Osteoblast (primary cell): ENCODE results near the gene TRIM14. TPM values are rescaled to one million over a fixed set of nuclear protein-coding genes. Genes with fewer than 3 reads are reported as not detected.

ENCODE experiments used
- DNase-seq: peaks from one replicate; pipeline ENCODE4 v3.0.0; 2011; ENCODE audit warnings: low spot score, mixed read lengths; ENCODE audit not compliant: insufficient read length; ENCODE audit errors: missing footprints
- H2AFZ ChIP-seq: 2 replicates; pipeline ENCODE4 v1.6.0; 2011; ENCODE audit warnings: mild to moderate bottlenecking, low read length
- H3K27ac ChIP-seq: 2 replicates; pipeline ENCODE4 v1.5.1; 2011; ENCODE audit warnings: mild to moderate bottlenecking, low read depth, low read length, moderate library complexity
- H3K27me3 ChIP-seq: 2 replicates; pipeline ENCODE4 v1.6.0; 2012; ENCODE audit warnings: mild to moderate bottlenecking, control low read depth, inconsistent platforms, low read length, moderate library complexity; ENCODE audit not compliant: insufficient read depth
- H3K36me3 ChIP-seq: 2 replicates; pipeline ENCODE4 v1.5.1; 2011; ENCODE audit warnings: mild to moderate bottlenecking, low read length, control low read depth, moderate library complexity; ENCODE audit not compliant: insufficient read depth
- H3K4me1 ChIP-seq: 2 replicates; pipeline ENCODE4 v1.5.1; 2011; ENCODE audit warnings: mild to moderate bottlenecking, low read length, control low read depth, moderate library complexity; ENCODE audit not compliant: insufficient read depth
- H3K4me2 ChIP-seq: 2 replicates; pipeline ENCODE4 v1.6.0; 2011; ENCODE audit warnings: mild to moderate bottlenecking, low read length; ENCODE audit not compliant: insufficient read depth
- H3K4me3 ChIP-seq: fragments of 200-600 bp; sonication (generic); 3 replicates; pipeline ENCODE4 v1.5.1; 2012; ENCODE audit warnings: mild to moderate bottlenecking, low read length, inconsistent platforms; ENCODE audit not compliant: insufficient read depth
- H3K79me2 ChIP-seq: 2 replicates; pipeline ENCODE4 v1.6.0; 2012; ENCODE audit warnings: mild to moderate bottlenecking, low read length, control low read depth, inconsistent platforms; ENCODE audit not compliant: insufficient read depth
- H3K9me3 ChIP-seq: 2 replicates; pipeline ENCODE4 v1.5.1; 2011; ENCODE audit warnings: low read depth, low read length, control low read depth
- H4K20me1 ChIP-seq: 2 replicates; pipeline ENCODE4 v1.6.0; 2012; ENCODE audit warnings: mild to moderate bottlenecking, low read length, control low read depth; ENCODE audit not compliant: insufficient read depth
- CTCF ChIP-seq: IDR thresholded peaks from 2 replicates; pipeline ENCODE4 v1.5.1; 2011; ENCODE audit warnings: mild to moderate bottlenecking, low read depth, low read length, moderate library complexity; ENCODE audit errors: extremely low read depth
- total RNA-seq: library from RNA; depleted of rRNA; stranded (reverse); fragments of >200 nt; gene quantifications from 2 replicates; pipeline ENCODE4 v1.2.3, GENCODE V29; 2012

TRIM14 gene
- 0.59 and 1.1 TPM in 2 replicates for total RNA-seq

- Histone ChIP-seq H3K27me3 (no peaks in the 10 kb centered on the region), H3K4me1 (peaks cover 5% of the 10 kb centered on the region), H3K4me2 (peak within 1 kb of the TSS; percentile 82), H3K9me3 (no peaks in the 10 kb centered on the region), H3K27ac (no peak within 1 kb of the TSS), H2AFZ (peak within 1 kb of the TSS; percentile 91), H4K20me1 (no peaks in the 10 kb centered on the region), H3K4me3 (peak within 1 kb of the TSS; percentile 82), H3K36me3 (no peaks in the 10 kb centered on the region), H3K79me2 (no peaks in the 10 kb centered on the region)
- TF ChIP-seq CTCF, result no peak
- DNase-seq, result peak; percentile 90
Measured at GRCh38 chr9:98118640-98119601, at the start of gene TRIM14. Gene TRIM14, minus strand, starts transcription at chr9:98119222. Its CDS starts 34 bp downstream, at chr9:98119188.

GRCh38 chr9:98168153-98168780 is 49.2 kb upstream of the TRIM14 start:
- Histone ChIP-seq H4K20me1 (no peaks in the 10 kb centered on the region), H3K4me2 (no peak overlapping the region), H3K27me3 (peaks cover 9% of the 10 kb centered on the region), H2AFZ (no peak overlapping the region), H3K4me1 (no peaks in the 10 kb centered on the region), H3K36me3 (no peaks in the 10 kb centered on the region), H3K4me3 (no peak overlapping the region), H3K27ac (no peak overlapping the region), H3K79me2 (no peaks in the 10 kb centered on the region), H3K9me3 (no peaks in the 10 kb centered on the region)
- DNase-seq, result peak; percentile 8
- no peak for TF ChIP-seq CTCF

GRCh38 chr9:98164912-98165311 is 45.9 kb upstream of the TRIM14 start:
- H2AFZ ChIP-seq, result no peak overlapping the region
- no peak overlapping the region for H3K4me3 ChIP-seq
- H3K27ac ChIP-seq, result no peak overlapping the region
- H3K27me3 ChIP-seq, result peaks cover 6% of the 10 kb centered on the region
- no peak overlapping the region for H3K4me2 ChIP-seq
- H3K79me2 ChIP-seq, result no peaks in the 10 kb centered on the region
- no peak for TF ChIP-seq CTCF
- no peaks in the 10 kb centered on the region for H3K36me3 ChIP-seq
- no peaks in the 10 kb centered on the region for H3K4me1 ChIP-seq
- DNase-seq, result no peak
- H3K9me3 ChIP-seq, result no peaks in the 10 kb centered on the region
- no peaks in the 10 kb centered on the region for H4K20me1 ChIP-seq

GRCh38 chr9:98162613-98163012 is 43.6 kb upstream of the TRIM14 start:
- Histone ChIP-seq H3K4me3 (no peak overlapping the region), H3K4me2 (no peak overlapping the region), H2AFZ (no peak overlapping the region), H3K9me3 (no peaks in the 10 kb centered on the region), H3K36me3 (no peaks in the 10 kb centered on the region), H3K79me2 (no peaks in the 10 kb centered on the region), H3K27me3 (peaks cover 3% of the 10 kb centered on the region), H3K4me1 (no peaks in the 10 kb centered on the region), H4K20me1 (no peaks in the 10 kb centered on the region), H3K27ac (no peak overlapping the region)
- TF ChIP-seq CTCF, result no peak
- no peak for DNase-seq
